ENCODE measurements around the gene HLA-E.

Gene HLA-E

DNA sequence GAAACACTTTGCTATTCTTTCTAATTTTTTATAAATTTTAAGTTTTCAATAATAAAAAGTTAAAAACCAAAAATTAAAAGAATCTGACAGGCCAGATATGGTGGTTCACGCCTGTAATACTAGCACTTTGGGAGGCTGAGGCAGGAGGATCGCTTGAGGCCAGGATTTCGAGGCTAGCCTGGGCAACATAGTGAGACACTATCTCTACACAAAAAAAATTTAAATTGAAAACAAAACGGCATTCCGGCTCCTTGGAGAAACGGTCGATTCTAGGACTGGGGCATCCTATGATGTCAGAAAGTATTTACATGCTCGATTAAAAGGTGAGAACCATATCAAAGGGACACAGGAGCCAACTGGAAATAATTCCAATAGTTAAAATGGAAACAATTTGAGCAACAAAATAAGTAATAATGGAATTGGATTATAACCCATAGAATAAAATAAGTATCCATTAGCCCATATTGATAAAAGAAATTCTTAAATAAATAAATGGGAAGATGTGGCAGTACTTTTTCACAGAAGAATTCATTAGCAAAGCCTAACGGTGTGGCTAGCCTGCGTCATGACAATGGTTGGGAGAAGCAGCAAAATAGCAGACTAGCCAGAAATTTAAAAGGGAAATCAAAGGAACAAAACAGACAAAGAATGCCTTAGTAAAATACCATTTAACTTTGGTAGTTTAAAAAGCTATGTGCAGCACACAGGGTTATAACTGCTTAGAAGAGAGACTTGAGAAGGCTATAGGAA, 21.3 kb downstream of the HLA-E start:
- Histone ChIP-seq H3K4me3 (ENCODE audit: insufficient read depth, low read length, poor library complexity, severe bottlenecking) (no peak overlapping the region), H3K4me2 (ENCODE audit: low read depth, low read length, poor library complexity, severe bottlenecking) (peak overlapping the region; percentile 68), H3K36me3 (ENCODE audit: low read length) (no peaks in the 10 kb centered on the region), H2AFZ (ENCODE audit: low read depth, low read length, severe bottlenecking) (peak overlapping the region; percentile 2), H3K27me3 (ENCODE audit: low read length) (no peaks in the 10 kb centered on the region), H3F3A (ENCODE audit: insufficient read depth) (peaks cover 53% of the 10 kb centered on the region), H3K27ac (ENCODE audit: low read depth, low read length) (peak overlapping the region; percentile 87), H4K20me1 (ENCODE audit: low read depth, low read length) (no peaks in the 10 kb centered on the region), H3K79me2 (ENCODE audit: insufficient read depth, low read length) (no peaks in the 10 kb centered on the region), H3K9me2 (replicated peaks; ENCODE audit: insufficient read depth, low read length) (no peaks in the 10 kb centered on the region), H3K9me3 (ENCODE audit: insufficient read depth, low read length) (no peaks in the 10 kb centered on the region), H3K9ac (ENCODE audit: low read length) (no peak overlapping the region; the same call in 1 of the 2 replicates)
- TF ChIP-seq CTCF (IDR thresholded peaks at IDR 0.05; ENCODE audit: insufficient read depth, low read length, poor library complexity, severe bottlenecking) (no peak), EZH2phosphoT487 (conservative IDR thresholded peaks at IDR 0.05; ENCODE audit: low read length) (no peak)

GRCh38 chr6:30511169-30511546, 21.8 kb downstream of the HLA-E start:
- no peak overlapping the region for H3K4me3 ChIP-seq (ENCODE audit: insufficient read depth, low read length, poor library complexity, severe bottlenecking)
- H3K79me2 ChIP-seq (ENCODE audit: insufficient read depth, low read length) = no peaks in the 10 kb centered on the region
- peaks cover 55% of the 10 kb centered on the region for H3F3A ChIP-seq (ENCODE audit: insufficient read depth)
- no peaks in the 10 kb centered on the region for H4K20me1 ChIP-seq (ENCODE audit: low read depth, low read length)
- H3K27ac ChIP-seq (ENCODE audit: low read depth, low read length) = peak overlapping the region; percentile 87
- TF ChIP-seq CTCF (IDR thresholded peaks at IDR 0.05; ENCODE audit: insufficient read depth, low read length, poor library complexity, severe bottlenecking) (no peak), EZH2phosphoT487 (conservative IDR thresholded peaks at IDR 0.05; ENCODE audit: low read length) (no peak)
- H3K27me3 ChIP-seq (ENCODE audit: low read length) = no peaks in the 10 kb centered on the region
- no peaks in the 10 kb centered on the region for H3K9me2 ChIP-seq (replicated peaks; ENCODE audit: insufficient read depth, low read length)
- H3K9ac ChIP-seq (ENCODE audit: low read length) = no peak overlapping the region; the same call in 1 of the 2 replicates
- no peaks in the 10 kb centered on the region for H3K36me3 ChIP-seq (ENCODE audit: low read length)
- no peaks in the 10 kb centered on the region for H3K9me3 ChIP-seq (ENCODE audit: insufficient read depth, low read length)
- H3K4me2 ChIP-seq (ENCODE audit: low read depth, low read length, poor library complexity, severe bottlenecking) = peak overlapping the region; percentile 68
- H2AFZ ChIP-seq (ENCODE audit: low read depth, low read length, severe bottlenecking) = peak overlapping the region; percentile 2

DNA sequence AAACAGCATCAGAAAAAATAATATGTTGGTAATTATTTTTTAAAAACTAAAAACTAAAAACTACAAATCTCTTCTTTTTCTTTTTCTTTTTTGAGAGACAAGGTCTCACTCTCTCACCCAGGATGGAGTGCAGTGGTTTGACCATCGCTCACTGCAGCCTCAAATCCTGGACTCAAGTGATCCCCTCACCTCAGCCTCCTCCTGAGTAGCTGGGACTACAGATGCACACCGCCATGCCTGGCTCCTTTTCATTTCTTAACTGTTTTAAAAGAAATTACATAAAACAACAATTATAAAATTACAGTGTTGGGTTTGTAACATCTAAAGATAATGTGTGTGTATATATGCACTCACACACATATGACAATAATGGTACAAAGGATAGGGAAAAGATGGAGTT, 24.1 kb downstream of the HLA-E start:
- H3K27ac ChIP-seq (ENCODE audit: low read depth, low read length) = no peak overlapping the region; the same call in 1 of the 2 replicates
- no peak overlapping the region for H3K4me3 ChIP-seq (ENCODE audit: insufficient read depth, low read length, poor library complexity, severe bottlenecking)
- H2AFZ ChIP-seq (ENCODE audit: low read depth, low read length, severe bottlenecking) = no peak overlapping the region
- H3K4me2 ChIP-seq (ENCODE audit: low read depth, low read length, poor library complexity, severe bottlenecking) = no peak overlapping the region
- H3K27me3 ChIP-seq (ENCODE audit: low read length) = no peaks in the 10 kb centered on the region
- H3K9me2 ChIP-seq (replicated peaks; ENCODE audit: insufficient read depth, low read length) = no peaks in the 10 kb centered on the region
- H4K20me1 ChIP-seq (ENCODE audit: low read depth, low read length) = no peaks in the 10 kb centered on the region
- H3K79me2 ChIP-seq (ENCODE audit: insufficient read depth, low read length) = no peaks in the 10 kb centered on the region
- no peak for TF ChIP-seq CTCF (IDR thresholded peaks at IDR 0.05; ENCODE audit: insufficient read depth, low read length, poor library complexity, severe bottlenecking)
- no peak for TF ChIP-seq EZH2phosphoT487 (conservative IDR thresholded peaks at IDR 0.05; ENCODE audit: low read length)
- H3K36me3 ChIP-seq (ENCODE audit: low read length) = no peaks in the 10 kb centered on the region
- H3K9ac ChIP-seq (ENCODE audit: low read length) = no peak overlapping the region
- H3K9me3 ChIP-seq (ENCODE audit: insufficient read depth, low read length) = no peaks in the 10 kb centered on the region
- peaks cover 63% of the 10 kb centered on the region for H3F3A ChIP-seq (ENCODE audit: insufficient read depth)

Data from SU-DHL-6 (cell line).